ENCODE data around the gene RAVER2.

Gene RAVER2

DNA sequence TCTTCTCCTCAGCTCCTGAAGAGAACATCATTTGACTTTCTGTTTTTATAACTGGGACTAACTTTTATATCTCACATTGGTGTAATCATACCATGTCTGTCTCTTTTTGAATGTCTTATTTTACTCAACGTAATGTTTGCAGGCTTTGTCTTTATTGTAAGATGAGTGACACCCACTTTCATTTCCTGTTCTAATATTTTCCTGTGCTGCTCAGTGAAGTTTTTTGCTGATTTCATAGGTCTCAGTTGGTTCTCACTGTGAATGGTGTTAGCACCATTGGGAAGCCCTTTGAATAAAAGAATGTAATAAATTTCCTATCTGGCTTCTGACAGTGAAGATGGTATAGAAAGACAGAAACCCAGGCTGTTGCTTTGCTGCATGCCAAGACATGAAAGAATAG lies 84.0 kb downstream of the RAVER2 start:
- no peaks in the 10 kb centered on the region for H3K27me3 ChIP-seq (ENCODE audit: insufficient read depth, poor library complexity, severe bottlenecking)
- no peak overlapping the region for H3K4me3 ChIP-seq (ENCODE audit: severe bottlenecking)
- H3K9me3 ChIP-seq (ENCODE audit: severe bottlenecking), result no peaks in the 10 kb centered on the region
- H3K27ac ChIP-seq (ENCODE audit: poor library complexity, severe bottlenecking), result no peak overlapping the region
- ATAC-seq (ENCODE audit: low read depth) (no peak), DNase-seq (ENCODE audit: low spot score) (no peak)
- H3K36me3 ChIP-seq (ENCODE audit: low read depth), result peaks cover 13% of the 10 kb centered on the region
- TF ChIP-seq, protein P1, sequence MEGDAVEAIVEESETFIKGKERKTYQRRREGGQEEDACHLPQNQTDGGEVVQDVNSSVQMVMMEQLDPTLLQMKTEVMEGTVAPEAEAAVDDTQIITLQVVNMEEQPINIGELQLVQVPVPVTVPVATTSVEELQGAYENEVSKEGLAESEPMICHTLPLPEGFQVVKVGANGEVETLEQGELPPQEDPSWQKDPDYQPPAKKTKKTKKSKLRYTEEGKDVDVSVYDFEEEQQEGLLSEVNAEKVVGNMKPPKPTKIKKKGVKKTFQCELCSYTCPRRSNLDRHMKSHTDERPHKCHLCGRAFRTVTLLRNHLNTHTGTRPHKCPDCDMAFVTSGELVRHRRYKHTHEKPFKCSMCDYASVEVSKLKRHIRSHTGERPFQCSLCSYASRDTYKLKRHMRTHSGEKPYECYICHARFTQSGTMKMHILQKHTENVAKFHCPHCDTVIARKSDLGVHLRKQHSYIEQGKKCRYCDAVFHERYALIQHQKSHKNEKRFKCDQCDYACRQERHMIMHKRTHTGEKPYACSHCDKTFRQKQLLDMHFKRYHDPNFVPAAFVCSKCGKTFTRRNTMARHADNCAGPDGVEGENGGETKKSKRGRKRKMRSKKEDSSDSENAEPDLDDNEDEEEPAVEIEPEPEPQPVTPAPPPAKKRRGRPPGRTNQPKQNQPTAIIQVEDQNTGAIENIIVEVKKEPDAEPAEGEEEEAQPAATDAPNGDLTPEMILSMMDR (IDR thresholded peaks at IDR 0.05; ENCODE audit: poor library complexity, severe bottlenecking), result no peak
- H3K4me1 ChIP-seq (ENCODE audit: insufficient read depth, poor library complexity, severe bottlenecking), result no peaks in the 10 kb centered on the region

- TF ChIP-seq, protein P1 (IDR thresholded peaks at IDR 0.05; ENCODE audit: poor library complexity, severe bottlenecking), result no peak
- no peaks in the 10 kb centered on the region for H3K27me3 ChIP-seq (ENCODE audit: insufficient read depth, poor library complexity, severe bottlenecking)
- H3K36me3 ChIP-seq (ENCODE audit: low read depth), result peaks cover 20% of the 10 kb centered on the region
- no peak overlapping the region for H3K27ac ChIP-seq (ENCODE audit: poor library complexity, severe bottlenecking)
- ATAC-seq (ENCODE audit: low read depth) (no peak), DNase-seq (ENCODE audit: low spot score) (no peak)
- peaks cover under 1% of the 10 kb centered on the region for H3K4me1 ChIP-seq (ENCODE audit: insufficient read depth, poor library complexity, severe bottlenecking)
- H3K9me3 ChIP-seq (ENCODE audit: severe bottlenecking), result no peaks in the 10 kb centered on the region
- no peak overlapping the region for H3K4me3 ChIP-seq (ENCODE audit: severe bottlenecking)
These were observed 84.6 kb downstream of the RAVER2 start for GRCh38 chr1:64829411-64830029.

DNA sequence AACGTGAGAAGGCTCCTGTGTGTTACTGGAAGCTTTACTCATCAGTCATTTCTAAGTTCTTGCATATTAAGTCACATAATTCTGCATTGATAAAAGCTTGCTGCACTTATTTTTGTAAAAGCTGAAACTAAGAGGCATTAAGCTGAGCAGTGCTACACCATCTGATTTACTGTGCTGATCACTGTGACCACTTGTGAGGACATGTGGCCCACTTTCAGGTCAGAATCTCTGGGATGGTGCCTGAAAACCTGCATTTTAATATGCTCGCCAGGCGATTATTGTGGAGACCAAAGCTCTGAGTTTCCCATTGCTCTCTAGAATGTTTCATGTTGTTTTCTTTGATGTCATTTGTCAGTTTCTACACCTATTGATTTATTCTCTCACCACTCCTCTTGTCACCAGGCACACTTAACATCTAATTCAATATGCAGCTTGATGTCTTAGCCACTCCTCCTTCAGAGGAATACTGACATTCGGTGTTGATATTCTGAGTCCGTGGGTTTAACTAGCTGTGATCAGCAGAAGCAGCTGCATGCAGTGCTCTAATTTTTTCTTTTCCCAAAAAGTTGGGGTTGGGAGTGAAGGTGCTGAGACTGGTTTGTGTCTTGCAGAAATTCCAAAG lies 85.3 kb downstream of the RAVER2 start:
- TF ChIP-seq, protein P1 (IDR thresholded peaks at IDR 0.05; ENCODE audit: poor library complexity, severe bottlenecking), result no peak
- H3K27ac ChIP-seq (ENCODE audit: poor library complexity, severe bottlenecking), result no peak overlapping the region
- no peaks in the 10 kb centered on the region for H3K27me3 ChIP-seq (ENCODE audit: insufficient read depth, poor library complexity, severe bottlenecking)
- H3K4me1 ChIP-seq (ENCODE audit: insufficient read depth, poor library complexity, severe bottlenecking), result peaks cover 6% of the 10 kb centered on the region
- peaks cover 24% of the 10 kb centered on the region for H3K36me3 ChIP-seq (ENCODE audit: low read depth)
- no peak overlapping the region for H3K4me3 ChIP-seq (ENCODE audit: severe bottlenecking)
- ATAC-seq (ENCODE audit: low read depth), result no peak
- DNase-seq (ENCODE audit: low spot score), result no peak
- H3K9me3 ChIP-seq (ENCODE audit: severe bottlenecking), result no peaks in the 10 kb centered on the region

DNA sequence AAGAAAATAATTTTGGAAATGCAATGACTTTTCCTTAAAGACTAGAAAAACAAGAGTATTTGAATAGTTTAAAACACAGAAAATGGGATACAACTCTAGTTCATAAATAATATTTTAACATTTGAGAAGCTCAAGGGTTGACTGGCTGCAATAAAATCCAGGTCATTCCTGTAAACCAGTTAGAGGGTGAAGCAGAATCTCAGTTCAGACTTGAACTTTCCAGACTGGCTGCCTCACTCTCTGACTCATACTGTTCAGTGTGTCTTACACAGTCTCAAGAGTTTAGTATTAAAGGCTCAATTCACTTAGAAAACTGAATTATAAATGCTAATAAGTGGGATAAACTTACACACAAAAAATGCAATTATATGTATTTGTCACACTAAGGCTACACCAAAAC lies 89.9 kb downstream of the RAVER2 start:
- ATAC-seq (ENCODE audit: low read depth), result peak; percentile 74
- Histone ChIP-seq H3K27me3 (ENCODE audit: insufficient read depth, poor library complexity, severe bottlenecking) (no peaks in the 10 kb centered on the region), H3K4me1 (ENCODE audit: insufficient read depth, poor library complexity, severe bottlenecking) (peaks cover 6% of the 10 kb centered on the region), H3K27ac (ENCODE audit: poor library complexity, severe bottlenecking) (no peak overlapping the region), H3K9me3 (ENCODE audit: severe bottlenecking) (no peaks in the 10 kb centered on the region), H3K36me3 (ENCODE audit: low read depth) (peaks cover 47% of the 10 kb centered on the region), H3K4me3 (ENCODE audit: severe bottlenecking) (no peak overlapping the region)
- TF ChIP-seq, protein P1 (IDR thresholded peaks at IDR 0.05; ENCODE audit: poor library complexity, severe bottlenecking), result no peak
- DNase-seq (ENCODE audit: low spot score), result no peak

- no peaks in the 10 kb centered on the region for H3K9me3 ChIP-seq (ENCODE audit: severe bottlenecking)
- TF ChIP-seq, protein P1 (IDR thresholded peaks at IDR 0.05; ENCODE audit: poor library complexity, severe bottlenecking), result no peak
- ATAC-seq (ENCODE audit: low read depth) (no peak), DNase-seq (ENCODE audit: low spot score) (no peak)
- peaks cover 58% of the 10 kb centered on the region for H3K36me3 ChIP-seq (ENCODE audit: low read depth)
- no peak overlapping the region for H3K27ac ChIP-seq (ENCODE audit: poor library complexity, severe bottlenecking)
- no peak overlapping the region for H3K4me3 ChIP-seq (ENCODE audit: severe bottlenecking)
- peaks cover 10% of the 10 kb centered on the region for H3K4me1 ChIP-seq (ENCODE audit: insufficient read depth, poor library complexity, severe bottlenecking)
- H3K27me3 ChIP-seq (ENCODE audit: insufficient read depth, poor library complexity, severe bottlenecking), result no peaks in the 10 kb centered on the region
These were observed 91.9 kb downstream of the RAVER2 start for GRCh38 chr1:64836802-64837201.
